Kidney (tissue), 14 donors: Measurements from ENCODE around the gene EYA4. TPM values are rescaled to one million over a fixed set of nuclear protein-coding genes. Genes with fewer than 3 reads are reported as not detected.

Experiments
- DNase-seq, 5 donors: peaks; one replicate each; pipeline ENCODE4 v3.0.0-alpha.2; 2013 to 2020
- FAIRE-seq: peaks from 2 replicates; lab custom pipeline; 2012; peaks lifted over from hg19 to GRCh38; lab: Jason Lieb, UNC
- H3K27ac ChIP-seq, 2 donors: one replicate each; pipeline ENCODE4 v1.7.0; 2013; ENCODE audit warnings: low read depth in 2 of 2, low read length in 2 of 2, inconsistent platforms in 1 of 2
- H3K27me3 ChIP-seq: one replicate; pipeline ENCODE4 v1.7.1; 2013; ENCODE audit warnings: low read length, inconsistent platforms; ENCODE audit not compliant: control insufficient read depth, insufficient read depth
- H3K36me3 ChIP-seq, 3 donors: one replicate each; pipeline versions ENCODE4 v1.7.0 to v1.7.1; 2013; ENCODE audit warnings: low read length in 3 of 3, control low read depth in 1 of 3, inconsistent platforms in 1 of 3; ENCODE audit not compliant: insufficient read depth in 3 of 3, control insufficient read depth in 2 of 3
- H3K4me1 ChIP-seq, 3 donors: one replicate each; pipeline versions ENCODE4 v1.7.0 to v1.7.1; 2013; ENCODE audit warnings: low read length in 3 of 3, inconsistent platforms in 1 of 3, low read depth in 1 of 3; ENCODE audit not compliant: control insufficient read depth in 2 of 3, insufficient read depth in 2 of 3
- H3K4me3 ChIP-seq, 3 donors: one replicate each; pipeline versions ENCODE4 v1.7.0 to v1.8.1; 2013; ENCODE audit warnings: low read length in 3 of 3, control low read depth in 1 of 3, inconsistent platforms in 1 of 3
- H3K9ac ChIP-seq, 3 donors: one replicate each; pipeline versions ENCODE4 v1.7.0 to v1.7.1; 2013; ENCODE audit warnings: low read length in 3 of 3, control low read depth in 1 of 3, inconsistent platforms in 1 of 3
- H3K9me3 ChIP-seq, 3 donors: one replicate each; pipeline versions ENCODE4 v1.7.0 to v1.7.1; 2013; ENCODE audit warnings: low read length in 3 of 3, control low read depth in 1 of 3, inconsistent platforms in 1 of 3; ENCODE audit not compliant: control insufficient read depth in 2 of 3, insufficient read depth in 1 of 3
- CTCF ChIP-seq: IDR thresholded peaks from 3 replicates; pipeline ENCODE4 v1.5.1; 2012; ENCODE audit warnings: mild to moderate bottlenecking, moderate library complexity, borderline replicate concordance; ENCODE audit not compliant: insufficient read depth; ENCODE audit errors: extremely low read depth
- intact Hi-C: fragments of 100-400 bp; cut with DNase I; formaldehyde crosslinking; loops from one replicate; pipeline ENCODE4 v1.11.1; 2022
- polyA plus RNA-seq: library from polyadenylated mRNA; stranded (reverse); fragments of 350-450 nt; fragmentation: Illumina TruSeq; extraction: RNeasy Lipid Tissue Mini Kit (QIAGEN cat#74804); gene quantifications from one replicate; pipeline ENCODE4 v1.2.3, GENCODE V29; 2014; ENCODE audit warnings: low read depth, low replicate concordance; ENCODE audit not compliant: insufficient read depth
- total RNA-seq: library from RNA; stranded (reverse); fragmentation: NEBNext Ultra II Directional; extraction: Animal tissue kit (Norgen Biotek cat#: 25700); gene quantifications from one replicate; pipeline ENCODE4 v1.2.1, GENCODE V29; 2021
- donor health status: control.
- donor health status: control.
- donor health status: control.
- donor health status: control.
- donor health status: control.
- donor health status: DM: yes; HTN: yes; CAD: no.
- donor health status: Normal renal cell carcinoma (clear cell type).

EYA4 gene
- total and polyA plus RNA-seq, 2 donors from 2014 or later = 0.99 to 5.0 TPM

GRCh38 chr6:133512410-133513016 lies 271.4 kb downstream of the EYA4 start:
- no peaks in the 10 kb centered on the region for H3K9me3 ChIP-seq
- no peak overlapping the region for H3K4me3 ChIP-seq
- H3K27ac ChIP-seq = no peak overlapping the region
- H3K4me1 ChIP-seq = no peaks in the 10 kb centered on the region
- H3K27me3 ChIP-seq = no peaks in the 10 kb centered on the region
- TF ChIP-seq CTCF = peak; percentile 52
- peak; percentile 44 for FAIRE-seq
- no peaks in the 10 kb centered on the region for H3K36me3 ChIP-seq
- peak in 4 of 5 donors; percentile 59 to 79 (median 63) for DNase-seq
- H3K9ac ChIP-seq = no peak overlapping the region
- intact Hi-C loops = loop anchor here (10.0 kb wide), 1 partner anchor 688 kb away; no protein-coding TSS in a partner anchor

- H3K4me3 ChIP-seq = no peak overlapping the region
- TF ChIP-seq CTCF = no peak
- no peak overlapping the region for H3K9ac ChIP-seq
- intact Hi-C loops = no loop called here
- H3K4me1 ChIP-seq = no peaks in the 10 kb centered on the region
- no peak for FAIRE-seq
- no peaks in the 10 kb centered on the region for H3K9me3 ChIP-seq
- no peaks in the 10 kb centered on the region for H3K27me3 ChIP-seq
- H3K36me3 ChIP-seq = no peaks in the 10 kb centered on the region
- no peak overlapping the region for H3K27ac ChIP-seq
- no peak for DNase-seq
Observed at GRCh38 chr6:133523816-133524215, 282.7 kb downstream of the EYA4 start.

- intact Hi-C loops = no loop called here
- no peak for DNase-seq
- Histone ChIP-seq H3K36me3 (no peaks in the 10 kb centered on the region), H3K4me3 (no peak overlapping the region), H3K9me3 (no peaks in the 10 kb centered on the region), H3K4me1 (no peaks in the 10 kb centered on the region), H3K27ac (no peak overlapping the region), H3K9ac (no peak overlapping the region), H3K27me3 (no peaks in the 10 kb centered on the region)
- no peak for TF ChIP-seq CTCF
- no peak for FAIRE-seq
Observed at GRCh38 chr6:133526436-133526835, 285.3 kb downstream of the EYA4 start.

GRCh38 chr6:133528566-133528965 lies 287.4 kb downstream of the EYA4 start:
- Histone ChIP-seq H3K4me1 (no peaks in the 10 kb centered on the region), H3K4me3 (no peak overlapping the region), H3K27me3 (no peaks in the 10 kb centered on the region), H3K9me3 (no peaks in the 10 kb centered on the region), H3K36me3 (no peaks in the 10 kb centered on the region), H3K9ac (no peak overlapping the region), H3K27ac (no peak overlapping the region)
- DNase-seq (no peak), FAIRE-seq (no peak)
- no peak for TF ChIP-seq CTCF
- intact Hi-C loops = no loop called here
